SH-SY5Y (cell line): Measurements from ENCODE around the gene CARD11.

ENCODE experiments used
- GATA2 ChIP-seq: IDR thresholded peaks from 2 replicates; pipeline ENCODE4 v1.6.1; 2011; ENCODE audit warnings: mild to moderate bottlenecking, low read depth, low read length
- GATA3 ChIP-seq: IDR thresholded peaks from 2 replicates; pipeline ENCODE4 v1.6.1; 2011; ENCODE audit warnings: low read depth, mild to moderate bottlenecking, low read length, moderate library complexity

Gene CARD11

GRCh38 chr7:2985866-2986265 lies 57.8 kb downstream of the CARD11 start:
- TF ChIP-seq GATA2: no peak
- no peak for TF ChIP-seq GATA3

GRCh38 chr7:2984091-2984490 lies 59.6 kb downstream of the CARD11 start:
- no peak for TF ChIP-seq GATA2

- no peak for TF ChIP-seq GATA2
- no peak for TF ChIP-seq GATA3
Measured at GRCh38 chr7:2983586-2983985, 60.1 kb downstream of the CARD11 start.

GRCh38 chr7:2982831-2983230 lies 60.8 kb downstream of the CARD11 start:
- TF ChIP-seq GATA2 (no peak), GATA3 (no peak)

GRCh38 chr7:2982401-2982800 lies 61.3 kb downstream of the CARD11 start:
- no peak for TF ChIP-seq GATA2

GRCh38 chr7:2981103-2981480 lies 62.6 kb downstream of the CARD11 start:
- TF ChIP-seq GATA2 (no peak), GATA3 (no peak)

GRCh38 chr7:2980401-2981102 lies 63.1 kb downstream of the CARD11 start:
- TF ChIP-seq GATA2: no peak
- TF ChIP-seq GATA3: no peak

- TF ChIP-seq GATA3: no peak
- TF ChIP-seq GATA2: no peak
Measured at GRCh38 chr7:2979951-2980350, 63.7 kb downstream of the CARD11 start.

- TF ChIP-seq GATA2: no peak
- TF ChIP-seq GATA3: no peak
Measured at GRCh38 chr7:2979201-2979631, 64.5 kb downstream of the CARD11 start.

- TF ChIP-seq GATA2 (no peak), GATA3 (no peak)
Measured at GRCh38 chr7:2978408-2978807, 65.3 kb downstream of the CARD11 start.

- no peak for TF ChIP-seq GATA3
- TF ChIP-seq GATA2: no peak
Measured at GRCh38 chr7:2975821-2976371, 67.8 kb downstream of the CARD11 start.

- TF ChIP-seq GATA3 (no peak), GATA2 (no peak)
Measured at GRCh38 chr7:2974093-2974819, 69.4 kb downstream of the CARD11 start.

GRCh38 chr7:2972835-2973161 lies 70.9 kb downstream of the CARD11 start:
- TF ChIP-seq GATA3 (no peak), GATA2 (no peak)

- TF ChIP-seq GATA3: no peak
- no peak for TF ChIP-seq GATA2
Measured at GRCh38 chr7:2971914-2972834, 71.5 kb downstream of the CARD11 start.

GRCh38 chr7:2970861-2971260 lies 72.8 kb downstream of the CARD11 start:
- no peak for TF ChIP-seq GATA2
- TF ChIP-seq GATA3: no peak
